GM19395 (cell line): ENCODE results near the gene C4orf46.
"Not testable (repeated sequence)": the region's sequence is repeated elsewhere in the genome, so short reads cannot be mapped to it uniquely, and the experiment has no call there.

Source experiments
- ATAC-seq: cut with Tn5 transposase; IDR thresholded peaks from one replicate; pipeline ENCODE4 v1.9.1; 2021; ENCODE audit warnings: mild to moderate bottlenecking, moderate library complexity; ENCODE audit not compliant: unreplicated experiment

The C4orf46 gene

DNA sequence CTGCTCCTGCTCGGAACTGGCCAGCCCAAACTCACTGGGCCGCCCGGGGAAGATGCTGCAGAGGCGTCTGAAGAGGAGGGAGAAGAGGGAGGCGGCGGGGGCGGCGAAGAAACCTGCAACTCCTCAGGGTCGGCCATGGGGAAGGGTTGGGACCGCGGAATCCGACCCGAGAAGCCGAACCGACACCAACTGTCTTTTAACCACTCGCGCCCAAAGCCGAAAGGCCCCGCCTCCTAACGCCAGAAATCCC is at the start of gene C4orf46:
Gene C4orf46, minus strand, starts transcription at position 223 of the 250 bp plus-strand sequence. Its CDS starts 86 bp downstream, at position 137.
- ATAC-seq = no peak

- no peak for ATAC-seq
These were observed 44.1 kb upstream of the C4orf46 start for GRCh38 chr4:158715802-158716201.

GRCh38 chr4:158714937-158715336 is 43.2 kb upstream of the C4orf46 start:
- no peak for ATAC-seq

- not testable (repeated sequence) for ATAC-seq
These were observed 40.9 kb upstream of the C4orf46 start for GRCh38 chr4:158712622-158713021.

GRCh38 chr4:158710814-158711213 is 39.1 kb upstream of the C4orf46 start:
- no peak for ATAC-seq

GRCh38 chr4:158704274-158704673 is 32.6 kb upstream of the C4orf46 start:
- no peak for ATAC-seq

- no peak for ATAC-seq
These were observed 17.1 kb upstream of the C4orf46 start for GRCh38 chr4:158688813-158689212.

- ATAC-seq = no peak
These were observed 10.4 kb upstream of the C4orf46 start for GRCh38 chr4:158682066-158682465.

DNA sequence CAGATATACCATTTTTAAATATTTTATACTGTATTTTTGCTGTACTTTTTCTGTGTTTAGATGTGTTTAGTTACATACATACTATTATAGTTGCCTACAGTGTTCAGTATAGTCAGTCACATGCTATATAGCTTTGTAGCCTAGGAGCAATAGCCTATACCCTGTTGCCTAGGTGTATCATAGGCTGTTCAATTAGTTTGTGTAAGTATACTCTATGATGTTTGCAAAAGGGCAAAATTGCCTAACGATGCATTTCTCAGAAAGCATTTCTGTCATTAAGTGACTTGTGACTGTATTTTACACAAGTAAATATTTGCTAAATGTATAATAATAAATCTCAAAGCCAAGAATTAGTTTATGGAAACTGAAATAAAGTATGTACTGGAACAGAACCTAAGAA is 9.9 kb upstream of the C4orf46 start:
- no peak for ATAC-seq

GRCh38 chr4:158678767-158679166 is 7.1 kb upstream of the C4orf46 start:
- no peak for ATAC-seq

- ATAC-seq = no peak
These were observed 4.4 kb upstream of the C4orf46 start for GRCh38 chr4:158676076-158676475.

DNA sequence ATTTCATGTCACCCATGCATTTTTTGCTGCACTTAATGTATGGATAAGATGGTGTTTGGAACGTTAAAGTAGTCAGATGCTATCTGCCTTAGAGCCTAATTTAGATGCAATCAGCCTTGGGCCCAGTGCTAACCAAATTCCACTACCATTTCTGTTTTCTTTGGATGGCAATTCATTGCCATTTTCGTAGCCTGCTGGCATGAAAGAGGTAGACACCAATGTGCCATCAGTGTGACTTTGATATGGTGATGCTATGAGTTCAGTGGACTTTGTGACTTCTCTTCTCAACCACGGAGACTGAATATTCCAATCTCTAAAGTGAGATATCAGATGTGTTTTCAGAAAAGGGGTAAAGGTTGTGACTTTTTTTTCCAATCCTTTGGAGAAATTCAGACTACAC is 1.9 kb upstream of the C4orf46 start:
- no peak for ATAC-seq

DNA sequence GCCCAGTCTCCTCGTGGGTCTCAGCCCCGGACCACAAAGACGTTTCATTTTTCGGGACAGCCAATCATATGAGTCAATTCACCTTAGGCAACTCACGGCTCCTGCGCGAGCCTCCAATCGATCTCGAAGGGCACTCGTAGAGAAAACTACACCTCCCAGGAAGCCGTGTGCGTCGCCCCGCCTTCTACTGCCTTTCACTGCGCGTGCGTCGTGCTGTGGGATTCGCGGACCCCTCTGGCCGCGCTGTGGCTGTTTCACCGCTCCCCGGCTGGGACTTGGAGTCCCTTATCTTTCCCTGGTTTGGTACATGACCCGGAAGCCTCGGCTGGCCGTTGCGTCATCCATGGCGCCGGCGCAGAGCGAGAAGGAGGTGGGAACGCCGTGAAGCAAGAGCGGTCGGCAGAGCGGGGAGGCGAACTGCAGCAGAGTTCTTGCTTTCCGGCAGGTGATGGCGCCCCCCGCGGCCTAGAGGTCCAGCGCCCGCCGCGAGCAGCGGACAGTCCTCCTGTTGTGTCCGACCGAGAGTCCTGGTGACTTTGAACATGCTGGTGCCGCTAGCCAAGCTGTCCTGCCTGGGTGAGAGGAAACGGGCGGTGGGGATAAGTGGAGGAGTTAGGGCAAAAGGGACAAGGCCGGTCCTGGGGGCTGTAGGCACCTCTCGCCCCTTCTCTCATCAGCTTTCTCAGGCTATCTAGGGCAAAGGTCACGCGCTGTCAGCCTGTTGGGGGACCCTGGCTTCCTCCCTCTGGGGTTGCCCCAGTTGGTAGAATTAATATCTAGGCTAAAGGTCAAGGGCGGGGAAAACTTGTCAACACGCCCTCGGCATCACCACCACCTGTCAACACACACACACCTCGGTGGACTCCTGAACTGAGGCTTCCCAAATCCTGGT is 474 bp upstream of the C4orf46 start, which contains the start of gene ETFDH:
Gene ETFDH, plus strand, starts transcription at position 382 of the 892 bp plus-strand sequence. Its CDS starts 161 bp downstream, at position 543.
- ATAC-seq = peak; percentile 87

GRCh38 chr4:158670975-158671664 is 567 bp downstream of the C4orf46 start:
- peak; percentile 42 for ATAC-seq

GRCh38 chr4:158669310-158669709 is 2.4 kb downstream of the C4orf46 start:
- no peak for ATAC-seq

- ATAC-seq = no peak
These were observed 4.0 kb downstream of the C4orf46 start for GRCh38 chr4:158667651-158668198.

- no peak for ATAC-seq
These were observed 4.8 kb downstream of the C4orf46 start for GRCh38 chr4:158666892-158667291.

DNA sequence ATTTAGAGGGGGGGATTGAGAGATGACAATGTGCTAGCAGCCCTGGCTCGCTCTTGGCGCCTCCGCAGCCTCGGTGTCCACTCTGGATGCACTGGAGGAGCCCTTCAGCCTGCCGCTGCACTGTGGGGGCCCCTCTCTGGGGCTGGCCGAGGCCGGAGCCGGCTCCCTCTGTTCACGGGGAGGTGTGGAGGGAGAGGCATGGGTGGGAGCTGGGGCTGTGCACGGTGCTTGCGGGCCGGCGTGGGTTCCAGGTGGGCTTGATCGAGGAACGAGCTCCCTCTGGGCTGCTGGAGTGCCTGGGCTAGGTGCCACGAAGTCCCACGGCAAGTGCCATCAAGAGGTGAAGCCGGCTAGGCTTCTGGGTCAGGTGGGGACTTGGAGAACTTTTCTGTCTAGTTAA is 6.9 kb downstream of the C4orf46 start:
- no peak for ATAC-seq

DNA sequence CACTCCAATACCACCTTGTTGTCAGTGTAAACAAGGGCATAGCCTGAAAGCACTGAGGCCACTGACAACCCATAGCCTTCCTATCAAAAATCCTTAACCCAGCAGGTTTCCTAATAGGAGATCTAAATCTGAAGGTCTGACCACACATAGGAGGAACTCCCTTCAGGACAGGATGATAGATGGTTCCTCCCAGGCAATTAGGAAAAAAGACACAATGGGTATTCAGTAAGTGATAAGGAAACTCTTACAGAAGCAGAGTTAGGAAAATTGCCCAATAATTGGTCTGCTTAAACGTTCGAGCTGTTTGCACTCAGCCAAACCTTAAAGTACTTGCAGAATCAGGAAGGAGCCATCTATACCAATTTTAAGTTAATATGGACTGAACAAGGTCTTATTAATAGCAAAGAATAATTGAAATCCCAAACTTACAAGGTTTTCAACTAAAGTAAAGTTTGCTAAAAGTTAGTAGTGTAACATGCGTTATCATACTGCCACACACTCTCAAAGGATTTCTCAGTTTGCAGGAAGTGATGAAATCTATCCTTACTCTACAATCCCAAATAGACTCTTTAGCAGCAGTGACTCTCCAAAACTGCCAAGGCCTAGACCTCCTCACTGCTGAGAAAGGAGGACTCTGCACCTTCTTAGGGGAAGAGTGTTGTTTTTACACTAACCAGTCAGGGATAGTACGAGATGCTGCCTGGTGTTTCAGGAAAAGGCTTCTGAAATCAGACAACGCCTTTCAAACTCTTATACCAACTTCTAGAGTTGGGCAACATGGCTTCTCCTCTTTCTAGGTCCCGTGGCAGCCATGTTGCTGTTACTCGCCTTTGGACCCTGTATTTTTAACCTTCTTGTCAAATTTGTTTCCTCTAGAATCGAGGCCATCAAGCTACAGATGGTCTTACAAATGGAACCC is 7.7 kb downstream of the C4orf46 start:
- ATAC-seq = not testable (repeated sequence)

DNA sequence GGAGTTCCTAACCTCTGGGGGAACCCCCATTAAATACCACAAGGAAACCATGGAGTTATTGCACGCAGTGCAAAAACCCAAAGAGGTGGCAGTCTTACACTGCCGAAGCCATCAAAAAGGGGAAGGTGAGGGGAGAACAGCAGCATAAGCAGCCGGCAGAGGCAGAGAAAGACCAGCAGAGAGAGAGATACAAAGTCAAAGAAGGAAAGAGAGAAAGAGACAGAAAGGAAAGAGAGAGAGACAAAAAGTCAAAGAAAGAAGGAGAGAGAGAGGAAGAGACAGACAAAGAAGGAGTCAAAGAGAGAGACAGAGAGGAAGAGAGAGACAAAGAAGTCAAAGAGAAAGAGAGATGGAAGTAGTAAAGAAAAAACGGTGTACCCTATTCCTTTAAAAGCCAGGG is 8.4 kb downstream of the C4orf46 start:
- ATAC-seq = not testable (repeated sequence)

- no peak for ATAC-seq
These were observed 14.4 kb downstream of the C4orf46 start for GRCh38 chr4:158657291-158657690.
